ENCODE results near the gene C5orf52. TPM values are rescaled to one million over a fixed set of nuclear protein-coding genes. Genes with fewer than 3 reads are reported as not detected.
"Not testable (repeated sequence)": the region's sequence is repeated elsewhere in the genome, so short reads cannot be mapped to it uniquely, and the experiment has no call there.

Gene C5orf52
- total RNA-seq, 2 experiments from 2014 or later, result not detected

DNA sequence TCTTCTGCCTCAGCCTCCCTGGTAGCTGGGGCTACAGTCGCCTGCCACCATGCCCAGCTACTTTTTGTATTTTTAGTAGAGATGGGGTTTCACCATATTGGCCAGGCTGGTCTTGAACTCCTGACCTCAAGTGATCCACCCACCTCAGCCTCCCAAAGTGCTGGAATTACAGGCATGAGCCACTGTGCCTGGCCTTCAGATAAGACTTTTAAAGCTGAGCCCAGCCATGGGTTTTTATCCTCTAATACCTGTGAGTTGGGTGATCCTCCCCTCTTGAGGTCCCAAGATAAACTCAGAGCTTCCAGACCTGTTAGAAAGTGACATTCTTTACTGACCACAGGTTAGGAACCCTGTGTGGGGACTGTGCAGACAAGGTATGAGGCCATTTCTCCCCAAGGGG, 56.5 kb downstream of the C5orf52 start:
- H3K4me3 Mint-ChIP-seq, DNase-seq, H3K9me3 Mint-ChIP-seq, H3K27ac Mint-ChIP-seq, H3K27me3 Mint-ChIP-seq: not testable (repeated sequence)
- H3K36me3 Mint-ChIP-seq, result peaks cover 26% of the 10 kb centered on the region
- H3K4me1 Mint-ChIP-seq, result peaks cover 19% of the 10 kb centered on the region

Other genes with a start within 250 kb of the C5orf52 start
- under 1 TPM; 0.60 to 0.64 TPM for gene NIPAL4, start 211.3 kb upstream of the C5orf52 start, total RNA-seq
- 1 to 10 TPM; 2.8 to 3.5 TPM for gene ADAM19, start 95.8 kb upstream of the C5orf52 start, total RNA-seq
- not detected for gene SOX30, start 19.1 kb upstream of the C5orf52 start, total RNA-seq
- gene THG1L, start 59.9 kb downstream of the C5orf52 start, total RNA-seq, result 10 to 100 TPM; 29.2 to 32.1 TPM
- 1 to 10 TPM; 6.7 to 7.5 TPM for gene LSM11, start 72.2 kb downstream of the C5orf52 start, total RNA-seq
- 10 to 100 TPM; 80.7 to 83.9 TPM for gene CLINT1, start 187.6 kb downstream of the C5orf52 start, total RNA-seq